HG02970 (cell line): ENCODE data around the gene SBDS.
"Not testable (repeated sequence)": the region's sequence is repeated elsewhere in the genome, so short reads cannot be mapped to it uniquely, and the experiment has no call there.

Source experiments
- ATAC-seq: cut with Tn5 transposase; IDR thresholded peaks from one replicate; pipeline ENCODE4 v1.9.1; 2021; ENCODE audit warnings: mild to moderate bottlenecking, moderate library complexity, moderate number of reproducible peaks; ENCODE audit not compliant: unreplicated experiment, low FRiP score

Gene SBDS

DNA sequence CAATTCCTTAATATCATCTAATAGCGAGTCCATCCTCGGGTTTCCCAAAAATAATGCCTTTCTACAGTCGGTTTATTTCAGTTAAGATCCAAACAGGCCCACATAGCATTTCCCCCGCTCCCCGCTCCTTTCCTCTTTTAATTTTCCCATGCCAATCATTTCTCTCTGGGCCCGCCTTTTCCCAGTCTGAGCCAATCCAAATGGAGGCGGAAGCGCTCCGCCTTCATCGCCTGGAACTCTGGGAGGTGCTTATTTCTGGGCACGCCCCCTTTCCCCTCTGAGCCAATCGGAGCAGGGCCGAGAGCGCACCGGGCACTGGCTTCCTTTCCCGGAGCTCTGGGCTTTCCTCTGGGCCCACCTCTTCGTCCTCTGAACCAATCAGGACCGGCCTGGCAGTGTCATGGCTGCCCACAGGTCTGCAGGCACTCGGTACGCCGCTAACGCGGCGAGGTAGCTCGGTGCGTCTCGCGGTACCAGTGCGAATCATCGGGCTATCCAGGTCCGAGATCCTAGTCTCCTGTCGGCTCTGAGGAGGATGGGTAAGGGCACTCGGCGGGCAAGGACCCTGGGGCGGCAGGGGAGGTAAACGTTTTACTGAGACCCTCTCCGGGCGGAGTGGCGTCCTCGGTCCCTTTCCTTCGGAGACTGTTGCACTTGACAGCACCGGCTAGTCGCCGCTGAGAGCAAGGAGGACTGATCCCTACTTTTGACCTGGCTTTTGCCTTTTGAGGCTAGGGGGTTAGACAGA lies 1.2 kb upstream of the SBDS start, which contains the start of gene TYW1:
TYW1 (plus strand) TSS at position 390 of the 748 bp plus-strand sequence; CDS start at position 536, 146 bp downstream.
- ATAC-seq, result peak; percentile 74

DNA sequence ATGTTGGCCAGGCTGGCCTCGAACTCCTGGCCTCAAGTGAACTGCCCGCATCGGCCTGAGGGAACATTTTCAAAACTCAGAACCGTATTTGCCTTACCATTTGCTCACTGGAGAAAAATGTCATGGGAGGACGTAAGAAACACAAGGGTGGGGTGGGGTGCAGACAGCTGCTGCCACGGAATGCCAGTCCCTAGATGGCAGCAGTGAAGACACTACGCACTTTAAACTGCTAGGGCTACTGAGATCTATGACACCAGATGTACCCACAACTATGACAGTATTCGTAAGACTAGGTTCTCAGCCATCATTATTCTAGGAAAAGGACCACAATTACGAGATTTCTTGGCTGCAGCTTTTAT lies 716 bp downstream of the SBDS start:
- ATAC-seq, result not testable (repeated sequence)

DNA sequence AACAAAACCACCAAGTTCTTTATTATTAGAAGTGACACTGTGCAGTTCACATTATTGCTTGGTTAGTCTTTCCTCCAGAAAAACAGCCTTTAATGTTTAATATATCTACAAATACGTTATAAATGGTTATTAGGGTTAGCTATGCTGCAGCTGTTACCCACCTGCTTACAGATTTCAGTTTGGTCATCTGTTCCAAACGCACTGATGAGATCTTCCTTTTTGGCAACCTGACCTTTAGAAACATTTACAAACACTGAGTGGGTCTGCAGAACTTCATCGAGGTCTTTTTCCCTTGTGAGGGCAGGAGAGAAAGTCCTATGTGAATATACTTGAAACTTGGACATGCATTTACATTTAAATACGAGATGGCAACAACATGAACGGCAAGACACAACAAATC lies 1.3 kb downstream of the SBDS start:
- ATAC-seq, result not testable (repeated sequence)

DNA sequence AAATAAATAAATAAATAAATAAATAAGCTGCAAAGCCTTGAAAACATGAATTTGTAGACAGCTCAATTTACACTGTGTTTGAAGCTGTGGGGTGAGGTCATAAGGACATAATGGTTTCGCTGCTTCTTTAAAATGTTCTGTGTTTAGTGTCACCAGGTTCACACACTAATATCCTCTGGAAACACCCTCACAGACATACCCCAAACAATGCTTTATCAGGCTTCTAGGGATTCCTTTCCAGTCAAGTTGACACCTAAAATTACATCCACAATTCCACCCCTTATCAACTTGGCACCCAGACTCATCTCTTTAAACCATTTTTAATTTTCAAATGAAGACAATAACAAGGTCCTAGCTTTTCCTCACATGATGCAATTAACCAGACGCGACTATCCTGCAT lies 5.8 kb downstream of the SBDS start:
- ATAC-seq, result not testable (repeated sequence)

DNA sequence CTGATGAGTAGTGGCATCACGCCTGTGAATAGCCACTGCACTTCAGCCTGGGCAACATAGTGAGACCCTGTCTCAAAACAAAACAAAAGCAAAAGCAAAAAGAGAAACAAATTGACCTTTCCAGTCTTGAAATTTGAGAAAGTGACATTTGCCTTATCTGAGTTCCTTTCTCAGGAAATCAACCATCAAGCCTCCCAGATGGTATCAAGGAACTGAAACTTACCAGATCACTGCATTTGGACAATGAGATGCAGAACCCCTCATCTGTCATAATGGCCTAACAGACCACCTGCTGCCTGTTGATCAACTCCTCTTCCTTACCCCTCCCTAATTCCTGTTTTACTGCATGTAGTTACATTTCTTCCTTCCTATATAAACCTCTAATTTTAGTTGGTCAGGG lies 15.1 kb downstream of the SBDS start:
- not testable (repeated sequence) for ATAC-seq

DNA sequence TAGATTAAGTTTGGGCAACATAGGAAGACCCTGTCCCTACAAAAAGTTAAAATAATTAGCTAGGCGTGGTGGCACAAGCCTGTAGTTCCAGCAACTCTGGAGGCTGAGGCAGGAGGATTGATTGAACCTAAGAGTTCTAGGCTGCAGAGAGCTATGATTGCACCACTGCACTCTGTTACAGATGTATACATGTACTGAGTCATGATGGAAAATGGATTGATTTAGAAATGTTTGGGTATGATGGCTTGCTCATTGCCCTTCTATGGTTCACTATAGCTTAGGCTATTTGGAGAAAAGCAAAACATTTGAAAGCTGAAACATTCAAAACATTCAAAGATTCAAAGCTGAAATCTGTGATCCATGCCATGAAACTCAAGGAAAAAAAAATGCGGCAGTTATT lies 16.4 kb downstream of the SBDS start:
- ATAC-seq, result not testable (repeated sequence)

DNA sequence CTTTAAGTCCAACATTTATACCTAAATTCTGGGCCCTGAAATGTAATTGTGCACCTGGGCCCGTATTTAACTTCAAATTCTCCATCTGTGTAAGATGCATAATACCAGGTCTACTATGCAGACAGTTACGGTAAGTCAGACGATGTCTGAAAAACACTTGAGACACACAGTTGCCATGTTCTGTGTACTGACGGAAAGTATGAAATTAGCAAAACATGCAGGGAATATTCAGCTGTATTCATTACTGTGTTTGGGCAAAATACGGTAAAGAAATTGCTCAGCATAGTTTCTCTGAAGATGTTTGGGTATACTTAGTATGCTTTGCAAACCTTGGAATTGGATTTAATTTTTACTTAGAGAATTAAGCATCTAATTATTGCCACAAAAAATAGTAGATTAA lies 17.1 kb downstream of the SBDS start:
- ATAC-seq, result not testable (repeated sequence)

DNA sequence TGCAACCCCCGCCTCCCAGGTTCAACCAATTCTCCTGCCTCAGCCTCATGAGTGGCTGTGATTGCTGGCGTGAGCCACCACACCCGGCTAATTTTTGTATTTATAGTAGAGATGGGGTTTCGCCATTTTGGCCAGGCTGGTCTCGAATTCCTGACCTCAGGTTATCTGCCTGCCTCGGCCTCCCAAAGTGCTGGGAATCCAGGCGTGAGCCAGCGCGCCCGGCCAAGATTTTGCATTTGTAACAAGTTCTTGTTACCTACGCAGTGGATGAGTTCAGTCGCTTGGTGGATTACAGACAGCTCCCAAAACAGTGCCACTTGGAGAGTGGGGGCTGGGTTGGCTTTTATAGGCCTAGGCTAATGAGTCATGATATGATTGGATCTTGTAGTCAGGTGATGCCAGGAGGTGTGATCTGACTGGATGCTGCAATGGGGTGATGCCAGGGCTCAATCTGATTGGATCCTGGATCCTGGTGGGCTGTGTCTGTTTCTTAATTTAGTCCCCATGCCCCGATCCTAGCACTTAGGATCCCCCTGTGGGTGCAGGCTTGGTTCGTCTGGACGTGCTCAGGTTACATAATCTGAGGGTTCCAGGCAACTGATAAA lies 20.3 kb downstream of the SBDS start:
- no peak for ATAC-seq

DNA sequence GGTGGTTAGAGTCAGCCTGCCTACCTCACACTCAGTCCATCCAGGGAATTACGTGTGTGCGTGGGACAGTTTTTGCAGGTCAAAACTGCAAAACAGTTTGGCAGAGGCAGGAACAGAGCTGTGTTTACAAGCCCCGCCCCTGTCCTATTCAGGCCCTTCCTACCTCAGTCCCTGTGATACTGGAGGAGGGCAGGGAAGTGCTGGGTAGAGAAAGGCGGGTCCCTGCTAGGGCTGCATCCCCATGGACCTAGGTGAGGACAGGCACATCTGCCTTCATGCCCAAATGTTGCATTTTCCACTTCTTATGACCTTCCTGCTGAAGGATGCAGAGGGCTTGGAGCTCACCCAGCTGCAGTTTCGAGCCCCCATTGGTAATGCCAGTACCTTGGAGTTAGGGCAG lies 25.1 kb downstream of the SBDS start:
- no peak for ATAC-seq

DNA sequence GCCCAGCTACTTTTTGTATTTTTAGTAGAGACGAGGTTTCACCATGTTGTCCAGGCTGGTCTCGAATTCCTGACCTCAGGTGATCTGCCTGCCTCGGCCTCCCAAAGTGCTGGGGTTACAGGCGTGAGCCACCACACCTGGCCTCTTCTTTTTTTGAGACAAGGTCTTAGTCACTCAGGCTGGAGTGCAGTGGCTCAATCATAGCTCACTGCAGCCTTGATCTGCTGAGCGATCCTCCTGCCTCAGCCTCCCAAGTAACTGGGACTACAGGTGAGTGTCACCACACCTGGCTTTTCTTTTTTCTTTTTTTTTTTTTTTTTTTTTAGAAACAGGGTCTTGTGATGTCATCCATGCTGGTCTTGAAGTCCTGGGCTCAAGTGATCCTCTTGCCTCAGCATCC lies 26.4 kb downstream of the SBDS start:
- not testable (repeated sequence) for ATAC-seq

DNA sequence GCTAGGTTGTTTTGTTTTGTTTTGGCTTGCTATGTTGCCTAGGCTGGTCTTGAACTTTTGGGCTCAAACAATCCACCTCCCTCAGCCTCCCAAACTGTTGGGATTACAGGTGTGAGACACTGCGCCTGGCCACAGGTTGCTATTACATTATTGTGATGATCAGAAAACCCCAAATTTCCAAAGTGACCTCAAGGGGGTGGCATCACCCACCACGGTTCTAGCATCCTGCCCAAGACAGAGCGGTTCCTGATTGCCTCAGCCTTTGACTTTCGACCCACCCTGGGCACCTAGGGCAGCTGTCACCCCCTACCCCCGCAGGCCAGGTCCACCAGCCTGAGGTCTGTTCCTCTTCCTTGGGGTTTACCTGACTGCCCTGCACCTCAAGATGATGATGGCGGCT lies 28.4 kb downstream of the SBDS start:
- no peak for ATAC-seq

DNA sequence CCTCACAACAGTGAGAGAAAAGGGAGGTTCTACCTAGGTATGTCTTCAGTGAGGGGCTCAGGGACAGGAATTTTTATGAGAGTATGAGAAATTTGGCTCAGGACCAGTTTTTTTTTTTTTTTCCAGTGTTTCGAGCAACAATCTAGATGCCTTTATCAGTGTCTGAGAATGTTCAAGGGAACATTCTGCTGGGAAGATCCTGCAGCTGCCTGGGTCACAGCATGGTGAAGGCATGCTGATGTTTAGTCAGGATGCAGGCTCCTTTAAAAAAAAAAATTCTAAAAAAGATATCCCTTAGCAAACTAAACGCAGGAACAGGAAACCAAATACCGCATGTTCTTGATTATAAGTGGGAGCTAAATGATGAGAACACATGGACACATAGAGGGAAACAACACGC lies 31.0 kb downstream of the SBDS start:
- ATAC-seq, result no peak

DNA sequence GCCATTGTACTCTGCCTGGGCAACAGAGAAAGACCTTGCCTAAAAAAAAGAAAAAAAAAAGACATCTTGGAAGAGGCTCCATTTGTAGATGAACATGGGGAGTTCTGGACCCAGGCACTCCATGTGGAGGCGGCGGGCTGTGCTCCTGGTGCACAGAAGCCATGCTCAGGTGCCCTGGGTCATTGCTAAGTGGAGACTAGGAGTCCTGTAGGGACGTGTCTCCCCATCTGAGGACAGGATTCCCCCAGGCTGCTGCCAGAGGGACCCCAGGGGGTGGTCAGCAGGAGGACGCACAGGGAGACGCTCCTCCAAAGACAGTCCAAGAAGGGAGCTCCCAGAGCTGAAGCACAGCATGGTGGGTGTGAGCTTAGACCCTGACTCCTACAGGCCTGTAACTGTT lies 34.3 kb downstream of the SBDS start:
- no peak for ATAC-seq

DNA sequence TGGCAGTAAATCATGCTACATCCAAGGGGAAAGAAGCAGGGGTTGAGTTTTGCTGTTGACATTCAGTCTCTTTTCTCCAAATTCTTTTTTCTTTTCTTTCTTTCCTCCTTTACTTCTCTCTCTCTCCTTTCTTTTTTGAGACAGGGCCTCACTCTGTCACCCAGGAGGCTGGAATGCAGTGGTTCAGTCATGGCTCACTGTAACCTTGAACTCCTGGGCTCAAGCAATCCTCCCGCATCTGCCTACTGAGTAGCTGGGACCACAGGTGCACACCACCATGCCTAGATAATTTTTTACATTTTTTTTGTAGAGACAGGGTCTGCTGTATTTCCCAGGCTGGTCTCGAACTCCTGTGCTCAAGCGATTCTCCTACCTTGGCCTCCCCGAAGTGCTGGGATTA lies 35.2 kb downstream of the SBDS start:
- ATAC-seq, result no peak

DNA sequence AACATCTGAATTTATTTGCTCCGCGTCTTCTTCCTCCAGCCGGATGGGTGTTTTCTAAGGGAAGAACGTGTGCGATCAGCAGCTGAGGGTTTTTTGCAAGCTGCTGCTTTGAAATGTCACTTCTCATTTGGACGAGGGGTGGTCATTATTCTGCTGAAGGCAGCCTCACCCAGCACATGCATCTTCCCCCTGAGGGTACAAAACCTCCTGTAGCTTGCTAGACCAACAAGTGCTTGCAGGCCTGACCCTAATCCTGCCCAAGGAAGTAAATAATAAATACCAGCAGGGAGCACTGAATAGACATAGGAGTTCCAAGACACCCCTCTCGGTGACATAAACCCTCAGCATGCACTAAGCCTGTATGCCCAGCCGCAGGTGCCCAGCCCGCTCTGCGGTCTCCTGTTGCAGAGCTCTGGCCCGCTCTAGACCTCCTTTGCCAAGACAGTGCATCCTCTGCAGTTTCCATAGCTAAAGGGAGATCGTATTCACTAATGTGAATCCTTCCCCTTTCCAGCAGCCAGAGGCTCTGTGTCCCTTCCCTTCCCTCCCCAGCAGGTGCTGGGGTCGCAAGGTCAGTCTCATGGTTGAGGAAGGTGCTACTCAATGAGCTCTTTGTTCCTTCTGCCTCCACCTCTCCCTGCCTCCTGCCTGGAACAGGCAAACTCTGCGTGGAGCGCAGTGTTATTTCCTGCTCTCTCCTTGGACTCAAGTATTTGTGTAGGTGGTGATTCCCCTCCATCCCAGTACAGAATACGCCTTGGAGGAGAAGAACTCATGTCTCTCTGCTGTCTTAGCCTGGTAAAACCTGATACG lies 36.6 kb downstream of the SBDS start:
- no peak for ATAC-seq

DNA sequence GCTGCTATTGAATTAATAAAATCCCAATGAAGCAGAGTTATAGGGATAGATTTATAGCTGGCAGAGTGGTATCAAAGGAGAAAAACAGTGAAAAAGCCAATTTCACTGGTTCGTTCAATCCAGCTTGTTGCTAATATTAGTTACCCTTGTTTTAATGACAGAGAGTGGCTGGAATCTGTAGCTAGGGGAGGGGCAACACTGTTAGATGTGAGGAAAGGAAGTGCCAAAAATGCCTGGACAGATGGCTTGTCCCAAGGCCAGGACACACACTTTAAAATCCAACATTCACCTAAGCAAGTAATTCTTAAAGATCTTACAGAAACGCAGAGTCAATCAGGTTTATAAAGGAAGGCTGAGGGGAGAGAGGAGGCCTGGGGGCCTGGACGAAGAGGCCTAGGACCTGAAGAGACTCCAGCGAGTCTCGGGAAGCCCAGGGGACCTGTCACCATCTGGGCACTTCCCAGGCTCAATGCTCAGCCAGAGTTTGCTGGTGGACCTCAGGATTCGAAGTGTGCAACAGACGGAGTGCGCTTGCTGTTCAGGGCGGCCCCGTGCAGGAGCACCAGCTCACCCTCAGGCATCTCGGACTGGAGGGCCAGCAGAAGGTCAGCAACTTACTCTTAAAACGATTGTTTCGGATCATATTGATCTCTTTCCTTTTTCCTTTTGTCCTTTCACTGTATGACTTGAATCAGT lies 37.6 kb downstream of the SBDS start:
- no peak for ATAC-seq

DNA sequence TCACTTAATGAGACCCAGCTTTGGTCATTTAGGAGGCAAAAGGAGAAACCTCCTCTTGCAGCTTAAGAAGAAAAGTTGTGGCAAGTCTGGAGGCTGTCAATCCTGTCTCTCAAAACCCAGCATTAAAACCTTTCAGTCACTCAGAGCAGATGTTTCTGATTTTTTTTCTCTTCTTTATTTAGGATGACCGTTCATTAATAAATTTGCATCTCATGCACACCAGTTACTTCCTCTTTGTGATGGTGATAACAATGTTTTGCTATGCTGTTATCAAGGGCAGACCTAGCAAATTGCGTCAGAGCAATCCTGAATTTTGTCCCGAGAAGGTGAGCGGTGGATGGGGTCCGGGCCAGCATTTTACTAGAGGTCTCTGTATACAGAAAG lies 42.4 kb downstream of the SBDS start:
- no peak for ATAC-seq

DNA sequence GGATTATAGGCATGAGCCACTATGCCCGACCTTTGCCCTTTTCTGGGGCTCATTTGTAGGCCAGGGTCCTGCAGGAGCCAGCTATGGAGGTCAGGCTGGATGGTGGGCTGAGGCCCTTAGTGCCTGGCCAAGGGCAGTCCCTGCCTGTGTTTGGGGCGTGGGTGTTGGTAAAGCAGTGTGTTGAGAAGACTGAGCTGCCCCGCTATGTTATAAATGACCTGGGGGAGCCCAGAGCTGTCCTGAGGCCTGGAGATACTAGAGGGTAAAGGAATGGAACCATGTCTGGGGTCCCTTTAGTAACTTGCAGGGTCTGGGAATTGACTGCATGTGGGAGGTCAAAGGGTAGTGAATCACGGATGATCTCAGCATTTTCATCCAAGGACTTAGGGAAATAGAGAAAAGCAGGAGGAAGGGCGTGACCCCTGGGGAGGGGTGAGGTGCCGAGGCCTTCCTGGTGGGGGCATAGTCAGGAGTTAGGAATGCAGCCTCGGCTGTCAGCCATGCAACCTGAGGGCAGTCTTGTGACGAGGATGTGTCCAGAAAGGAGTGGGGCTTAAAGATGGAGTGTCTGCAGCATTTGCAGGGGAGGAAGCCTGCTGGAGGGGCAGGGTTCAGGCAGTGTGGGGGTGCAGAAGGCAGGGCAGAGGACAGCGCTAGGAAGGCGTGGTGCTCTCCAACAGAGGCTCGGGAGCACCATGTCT lies 42.9 kb downstream of the SBDS start:
- ATAC-seq, result no peak

DNA sequence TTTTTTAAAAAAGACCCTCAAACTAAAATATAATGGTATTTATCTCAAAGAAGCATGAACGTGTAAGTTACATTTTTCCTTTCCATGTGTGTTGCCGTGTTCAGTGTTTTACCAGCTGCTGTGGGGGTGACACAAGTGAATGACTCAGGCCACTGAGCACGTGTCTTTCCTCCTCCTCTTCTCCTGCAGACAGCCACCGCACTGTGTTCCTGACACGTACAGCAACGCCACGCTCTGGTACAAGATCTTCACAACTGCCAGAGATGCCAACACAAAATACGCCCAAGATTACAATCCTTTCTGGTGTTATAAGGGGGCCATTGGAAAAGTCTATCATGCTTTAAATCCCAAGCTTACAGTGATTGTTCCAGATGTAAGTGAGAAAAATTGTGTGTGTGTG lies 44.6 kb downstream of the SBDS start:
- ATAC-seq, result no peak

DNA sequence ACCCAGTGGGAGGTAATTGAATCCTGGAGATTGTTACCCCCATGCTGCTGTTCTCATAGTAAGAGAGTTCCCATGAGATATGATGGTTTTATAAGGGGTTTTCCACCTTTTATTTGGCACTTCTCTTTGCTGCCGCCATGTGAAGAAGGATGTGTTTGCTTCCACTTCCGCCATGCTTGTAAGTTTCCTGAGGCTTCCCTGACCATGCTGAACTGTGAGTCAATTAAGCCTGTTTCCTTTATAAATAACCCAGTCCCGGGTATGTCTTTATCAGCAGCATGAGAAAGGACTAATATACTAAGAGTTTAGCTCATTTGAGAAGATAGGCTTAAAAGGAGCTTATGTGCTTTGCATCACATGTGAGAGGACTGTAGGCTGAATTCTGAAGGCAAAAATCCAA lies 45.1 kb downstream of the SBDS start:
- no peak for ATAC-seq
